Stimulated activated CD4-positive, alpha-beta T cell treated with anti-CD3 and anti-CD28 coated beads, Interleukin-2, amount 100 ng/mL, for 4 hours (primary cell): ENCODE results near the gene DAP.

Source experiments
- DNase-seq: peaks from one replicate; pipeline ENCODE4 v3.0.0-alpha.2; 2020; ENCODE audit warnings: low read depth

Gene DAP

DNA sequence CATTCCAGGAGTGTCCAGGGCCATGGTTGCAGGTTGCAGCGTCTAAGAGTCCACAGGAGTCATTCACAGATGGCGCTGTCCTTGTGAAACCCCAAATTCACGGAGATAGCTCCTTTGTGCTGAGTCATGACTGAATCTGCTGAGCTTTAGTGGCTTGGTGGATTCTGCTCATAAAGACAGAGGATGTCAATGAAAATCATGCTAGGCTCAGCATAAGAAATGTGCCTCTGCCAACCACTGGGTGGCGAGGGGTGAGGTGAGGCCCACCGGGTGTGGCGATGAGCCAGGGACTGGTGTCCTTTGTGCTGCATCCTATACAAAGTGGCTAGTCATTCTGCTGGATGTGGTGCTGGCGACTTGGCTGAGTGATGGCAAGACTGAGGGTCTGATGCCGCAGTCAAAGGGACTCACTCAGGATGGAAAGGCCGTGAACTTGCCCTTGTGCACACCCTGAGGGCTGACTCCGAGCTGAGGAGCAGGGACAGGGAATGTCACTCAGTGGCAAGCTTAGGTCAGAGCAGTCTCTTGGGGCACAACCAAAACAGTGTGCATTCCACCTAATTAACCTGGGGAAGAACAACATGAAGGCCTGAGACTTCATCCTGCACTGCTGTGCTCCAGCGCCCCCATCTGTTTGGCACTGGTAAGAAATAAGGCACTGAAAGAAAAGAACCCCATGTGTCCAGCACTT is 71.5 kb downstream of the DAP start:
- no peak for DNase-seq

GRCh38 chr5:10688651-10689171 is 72.3 kb downstream of the DAP start:
- DNase-seq: no peak

- no peak for DNase-seq
Observed at GRCh38 chr5:10686890-10687289, 74.1 kb downstream of the DAP start.

- DNase-seq: no peak
Observed at GRCh38 chr5:10685115-10685521, 75.9 kb downstream of the DAP start.

GRCh38 chr5:10684303-10685086 is 76.5 kb downstream of the DAP start:
- no peak for DNase-seq

GRCh38 chr5:10682801-10683525 is 78.1 kb downstream of the DAP start:
- DNase-seq: no peak

GRCh38 chr5:10681731-10682679 is 79.0 kb downstream of the DAP start:
- DNase-seq: no peak

GRCh38 chr5:10680876-10681481 is 80.1 kb downstream of the DAP start:
- no peak for DNase-seq

- DNase-seq: no peak
Observed at GRCh38 chr5:10679336-10679988, 81.6 kb downstream of the DAP start.

GRCh38 chr5:10678244-10678643 is 82.8 kb downstream of the DAP start:
- no peak for DNase-seq

GRCh38 chr5:10677533-10677932 is 83.5 kb downstream of the DAP start:
- DNase-seq: no peak

DNA sequence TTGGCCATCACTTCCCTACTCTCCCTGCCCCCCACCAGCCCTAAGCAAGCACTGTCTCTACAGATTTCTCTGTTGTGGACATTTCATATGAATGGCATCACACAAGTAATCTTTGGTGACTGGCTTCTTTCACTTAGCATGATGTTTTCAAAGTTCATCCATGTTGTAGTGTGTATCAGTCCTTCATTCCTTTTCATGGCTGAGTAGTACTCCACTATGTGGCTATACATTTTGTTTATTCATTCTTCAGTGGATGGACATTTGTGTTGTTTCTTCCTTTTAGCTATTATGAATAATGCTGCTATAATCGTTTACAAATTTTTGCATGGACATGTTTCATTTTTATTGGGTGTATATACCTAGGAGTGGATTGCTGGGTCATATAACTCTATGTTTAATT is 84.1 kb downstream of the DAP start:
- DNase-seq: no peak

DNA sequence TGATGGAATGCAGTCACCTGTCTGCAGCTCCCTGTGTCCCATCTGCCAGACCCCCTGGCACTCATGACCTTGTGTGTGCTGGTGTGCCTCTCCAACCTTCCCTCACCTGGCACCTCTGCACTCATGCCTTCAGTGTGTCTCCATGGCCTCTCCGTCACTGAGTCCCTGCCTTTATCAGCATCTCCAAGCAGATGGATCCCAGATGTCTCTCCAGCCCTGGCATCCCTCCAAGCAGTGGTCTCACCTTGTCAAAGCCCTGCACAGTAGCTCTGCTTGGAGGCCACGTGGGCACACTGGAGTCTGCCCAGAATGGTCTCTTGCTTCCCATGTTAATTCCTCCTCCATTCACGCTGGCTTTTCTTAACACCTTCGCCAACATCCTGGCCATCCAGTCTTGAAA is 84.8 kb downstream of the DAP start:
- DNase-seq: no peak

- DNase-seq: no peak
Observed at GRCh38 chr5:10675177-10675700, 85.8 kb downstream of the DAP start.

- DNase-seq: no peak
Observed at GRCh38 chr5:10674582-10674981, 86.5 kb downstream of the DAP start.

DNA sequence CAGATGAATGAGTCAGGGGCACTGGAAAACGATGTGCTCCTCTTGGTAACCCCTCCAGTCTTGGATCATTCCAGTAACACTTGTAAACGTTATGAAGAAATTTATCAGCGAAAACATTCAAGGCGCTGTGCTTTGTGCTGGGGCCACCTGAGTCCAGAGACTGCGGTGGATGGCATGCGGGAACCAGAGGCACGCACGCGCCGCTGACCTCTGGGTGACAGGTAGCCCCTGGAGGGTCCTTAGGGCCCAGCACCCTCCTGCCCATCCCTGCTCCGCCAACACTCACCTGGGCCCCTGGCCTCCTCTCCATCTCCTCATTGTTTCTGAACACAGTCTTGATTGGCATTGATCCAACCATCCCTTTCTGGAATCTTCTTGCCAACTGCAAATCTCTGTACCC is 86.9 kb downstream of the DAP start:
- no peak for DNase-seq

DNA sequence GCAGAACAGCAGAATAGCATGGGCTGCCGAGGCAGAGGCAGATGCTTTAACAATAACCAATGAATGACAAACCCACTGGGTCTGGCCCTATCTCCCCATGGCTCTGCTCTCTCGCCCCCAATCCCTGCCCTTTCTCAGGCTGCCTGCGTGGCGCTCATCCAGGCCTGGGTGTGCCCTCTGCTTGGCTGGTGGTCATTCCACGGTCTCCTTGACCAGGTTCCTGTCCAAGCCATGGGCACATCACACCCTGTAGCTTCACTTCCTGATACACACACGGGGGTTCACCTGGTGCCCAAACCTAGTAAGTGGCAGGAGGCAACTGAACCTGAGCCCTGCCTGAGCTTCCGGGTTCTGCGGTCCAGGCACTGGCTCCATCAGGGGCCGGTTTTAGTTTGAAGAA is 87.6 kb downstream of the DAP start:
- no peak for DNase-seq

- no peak for DNase-seq
Observed at GRCh38 chr5:10673017-10673389, 88.0 kb downstream of the DAP start.

DNA sequence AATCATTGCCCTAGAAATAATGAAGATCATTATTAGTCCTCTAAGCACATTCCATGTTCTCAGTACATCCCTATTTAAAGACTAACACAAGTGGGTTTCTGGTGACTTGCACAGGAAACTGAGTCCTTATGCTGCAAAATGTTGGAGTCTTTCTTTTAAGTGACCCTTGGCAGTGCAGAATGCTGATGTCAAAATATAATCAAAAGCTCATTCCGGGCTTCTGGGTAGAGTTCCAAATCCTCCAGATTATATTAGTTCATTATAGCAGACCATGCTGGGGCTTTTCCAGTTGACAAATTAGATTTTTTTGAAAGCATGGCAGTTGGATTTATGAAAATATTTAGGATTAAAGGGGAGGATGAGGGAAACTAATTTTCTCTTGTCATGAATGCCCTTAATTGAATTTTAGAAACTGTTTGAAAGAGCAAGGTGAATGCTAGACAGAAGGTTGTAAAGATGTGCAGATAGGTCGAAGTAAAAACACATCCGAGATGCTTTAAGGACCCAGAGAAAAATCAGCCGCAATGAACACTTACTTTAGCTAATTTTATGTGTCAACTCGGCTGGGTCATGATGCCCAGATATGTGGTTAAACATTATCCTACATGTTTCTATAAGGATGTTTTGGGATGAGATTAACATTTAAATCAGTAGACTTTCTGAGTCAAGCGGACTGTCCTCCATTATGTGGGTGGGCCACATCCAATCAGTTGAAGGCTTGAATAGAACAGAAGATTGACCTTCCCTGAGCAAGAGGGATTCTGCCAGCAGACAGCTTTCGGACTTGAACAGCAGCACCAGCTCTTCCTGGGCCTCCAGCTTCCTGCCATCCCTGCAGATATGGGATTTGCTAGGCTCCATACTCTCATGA is 88.7 kb downstream of the DAP start:
- DNase-seq: no peak
